ENCODE results near the gene NAA40. TPM values are rescaled to one million over a fixed set of nuclear protein-coding genes. Genes with fewer than 3 reads are reported as not detected.

The NAA40 gene
- total and polyA plus RNA-seq, 2 of the 13 experiments (the other 11 are each of a cell fraction or from before 2014, with no cell fraction given), result 11.1 to 17.9 TPM

GRCh38 chr11:64003807-64004589, 65.2 kb downstream of the NAA40 start:
- POLR2A ChIA-PET, result no interaction called here
- Histone ChIP-seq H4K20me1 (ENCODE audit: insufficient read depth, low read length) (peaks cover 4% of the 10 kb centered on the region; the same call in 1 of the 2 replicates), H3K79me2 (ENCODE audit: insufficient read depth, low read length) (no peaks in the 10 kb centered on the region), H3K4me2 (ENCODE audit: low read depth, low read length) (no peak overlapping the region), H3K4me3 (replicated peaks in 1 of 3; ENCODE audit: insufficient read depth in 1 of 3, low read depth in 2 of 3, low read length in 3 of 3) (no peak overlapping the region), H2AFZ (ENCODE audit: low read length) (no peak overlapping the region), H3K27me3 (ENCODE audit: control insufficient read depth in 1 of 2, insufficient read depth in 2 of 2, low read length in 2 of 2) (no peaks in the 10 kb centered on the region), H3K36me3 (replicated peaks in 1 of 2; ENCODE audit: control insufficient read depth in 1 of 2, insufficient read depth in 2 of 2, low read length in 2 of 2) (no peaks in the 10 kb centered on the region; a peak in 1 of 5 replicates), H3K27ac (ENCODE audit: extremely low read length, insufficient read depth, low read length) (no peak overlapping the region), H3K9me3 (ENCODE audit: low read length) (no peaks in the 10 kb centered on the region), H3K9ac (ENCODE audit: insufficient read depth, low read depth, low read length) (no peak overlapping the region), H3K4me1 (ENCODE audit: insufficient read depth, low read length) (peaks cover 21% of the 10 kb centered on the region)
- CTCF ChIA-PET (ENCODE audit: low intra/inter-chr PET ratio, low total read pairs), result no interaction called here
- 88% methylated on average over 23 of the region's 23 CpGs for WGBS (ENCODE audit: low lambda C conversion rate)
- no TSS peak for BruUV-seq (replicated peaks)
- intact Hi-C loops (cut with micrococcal nuclease; ENCODE audit: unreplicated experiment) (no loop called here), in situ Hi-C loops (cut with HindIII; ENCODE audit: extremely low pct_ligation_motif_present, low pct_unique_long_range_greater_than_20kb) (no loop called here)
- ATAC-seq (no peak), DNase-seq (ENCODE audit: low spot score) (no peak), FAIRE-seq (no peak)
- TF ChIP-seq MTA3 (CRISPR knock-in tag; IDR thresholded peaks at IDR 0.05) (no peak), ZNF460 (CRISPR knock-in tag; IDR thresholded peaks at IDR 0.05; ENCODE audit: borderline replicate concordance) (no peak), AGO2 (optimal IDR thresholded peaks at IDR 0.05; ENCODE audit: low read depth, low read length) (peak; percentile 80), ZBTB33 (CRISPR knock-in tag; IDR thresholded peaks at IDR 0.05) (peak; percentile 85), ZNF687 (CRISPR knock-in tag; IDR thresholded peaks at IDR 0.05) (0 out of 2 replicates have a peak, but pooled peaks have one; percentile 11), ZNF343 (CRISPR knock-in tag; IDR thresholded peaks at IDR 0.05) (no peak), ZNF713 (CRISPR knock-in tag; IDR thresholded peaks at IDR 0.05) (no peak), HNRNPL (IDR thresholded peaks at IDR 0.05; ENCODE audit: low read depth, low read length) (0 out of 2 replicates have a peak, but pooled peaks have one; percentile 64)
